Astrocyte of the cerebellum (primary cell): Measurements from ENCODE around the gene PKP4.

ENCODE experiments used
- DNase-seq: peaks from one replicate; pipeline ENCODE4 v3.0.0-alpha.2; 2011; ENCODE audit warnings: low read depth
- H3K4me3 ChIP-seq: 2 replicates; pipeline ENCODE4 v1.5.1; 2011; ENCODE audit warnings: mild to moderate bottlenecking, low read depth, low read length, moderate library complexity
- CTCF ChIP-seq: IDR thresholded peaks from 2 replicates; pipeline ENCODE4 v1.5.1; 2012; ENCODE audit warnings: low read length, low read depth, moderate library complexity, mild to moderate bottlenecking; ENCODE audit errors: missing control alignments
- in situ Hi-C: cut with HindIII; loops from 2 replicates; pipeline ENCODE4 v1.10.0; 2017; ENCODE audit warnings: low sequenced_read_pairs

The PKP4 gene

DNA sequence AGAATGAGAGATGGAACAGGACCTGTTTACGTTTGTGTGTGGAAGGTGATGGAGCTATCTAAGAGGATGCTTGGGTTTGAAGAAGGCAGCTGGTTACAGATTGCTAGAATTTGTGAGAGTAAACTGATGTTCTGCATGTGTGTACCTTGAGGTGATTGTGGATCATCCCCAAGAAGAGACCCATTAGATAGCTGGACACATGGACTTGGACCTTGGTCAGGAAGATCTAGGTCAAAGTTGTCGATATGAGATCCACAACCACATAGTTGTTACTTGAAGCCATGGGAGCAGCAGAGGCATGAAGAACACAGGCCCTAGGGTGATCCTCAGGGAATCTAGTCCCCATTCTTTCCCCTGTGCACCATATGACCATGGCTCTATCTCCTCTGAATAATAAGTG, 101.0 kb downstream of the PKP4 start:
- H3K4me3 ChIP-seq, result no peak overlapping the region
- in situ Hi-C loops, result no loop called here
- TF ChIP-seq CTCF, result no peak
- no peak for DNase-seq

DNA sequence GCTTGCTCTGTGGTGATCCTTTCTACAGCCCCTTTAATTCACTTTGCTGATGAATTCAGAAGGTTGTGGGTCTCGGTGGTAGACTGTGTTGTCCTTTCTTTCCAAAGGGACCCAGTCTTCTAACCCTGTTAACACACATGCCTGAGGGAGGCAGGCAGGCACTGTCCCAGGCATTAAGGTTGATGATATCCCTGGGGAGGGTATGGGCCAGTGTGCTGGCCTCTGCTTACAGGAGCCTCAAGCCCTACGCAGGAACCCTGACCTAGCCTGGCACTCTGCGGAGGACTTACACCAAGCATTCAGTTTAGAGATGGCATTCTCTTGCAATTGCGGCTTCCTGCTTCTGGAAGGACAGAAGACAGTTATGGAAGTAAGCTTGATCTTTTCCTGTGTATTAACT, 102.5 kb downstream of the PKP4 start:
- no peak for DNase-seq
- H3K4me3 ChIP-seq, result no peak overlapping the region
- in situ Hi-C loops, result no loop called here
- TF ChIP-seq CTCF, result no peak

DNA sequence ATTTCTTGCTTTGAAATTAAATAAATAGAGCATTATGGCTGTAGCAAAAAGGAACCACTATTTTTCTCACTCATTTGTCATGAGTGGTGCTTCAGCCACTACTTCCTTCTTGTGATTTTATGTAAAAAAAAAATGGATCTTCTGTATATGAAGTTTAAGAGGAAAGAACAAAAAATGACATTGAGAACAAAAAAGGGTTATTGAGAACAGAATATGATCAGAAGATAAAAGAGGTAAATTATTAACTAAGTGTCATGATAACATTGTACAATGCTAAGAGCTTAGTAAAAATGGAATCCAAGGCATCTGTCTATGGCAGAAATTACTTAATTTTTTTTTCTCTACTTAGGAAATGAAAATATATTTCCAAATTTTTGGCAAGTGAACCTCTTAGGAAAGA, 103.5 kb downstream of the PKP4 start:
- in situ Hi-C loops, result no loop called here
- TF ChIP-seq CTCF, result no peak
- no peak overlapping the region for H3K4me3 ChIP-seq
- DNase-seq, result no peak

DNA sequence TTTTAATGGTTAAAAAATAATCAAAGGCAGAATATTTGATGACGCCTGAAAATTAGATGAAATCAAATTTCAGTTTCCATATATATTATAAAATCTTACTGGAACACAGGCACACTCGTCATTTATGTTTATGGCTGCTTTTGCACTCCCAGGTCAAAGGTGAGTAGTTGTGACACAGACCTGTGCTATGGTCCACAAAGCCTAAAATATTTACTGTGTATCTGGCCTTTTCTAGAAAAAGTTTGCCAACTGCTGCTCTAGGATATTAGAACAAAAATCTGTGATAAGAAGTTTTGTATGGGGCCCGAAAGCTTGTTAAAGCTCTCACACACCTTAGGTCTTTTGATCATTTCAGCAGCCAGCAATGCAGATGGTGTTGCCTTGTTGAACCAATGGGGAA, 104.3 kb downstream of the PKP4 start:
- DNase-seq, result no peak
- in situ Hi-C loops, result no loop called here
- no peak for TF ChIP-seq CTCF
- no peak overlapping the region for H3K4me3 ChIP-seq

GRCh38 chr2:158567208-158567607, 110.5 kb downstream of the PKP4 start:
- no peak for TF ChIP-seq CTCF
- DNase-seq, result no peak
- in situ Hi-C loops, result no loop called here
- no peak overlapping the region for H3K4me3 ChIP-seq

GRCh38 chr2:158569284-158569683, 112.5 kb downstream of the PKP4 start:
- TF ChIP-seq CTCF, result no peak
- no peak for DNase-seq
- no peak overlapping the region for H3K4me3 ChIP-seq
- in situ Hi-C loops, result no loop called here

DNA sequence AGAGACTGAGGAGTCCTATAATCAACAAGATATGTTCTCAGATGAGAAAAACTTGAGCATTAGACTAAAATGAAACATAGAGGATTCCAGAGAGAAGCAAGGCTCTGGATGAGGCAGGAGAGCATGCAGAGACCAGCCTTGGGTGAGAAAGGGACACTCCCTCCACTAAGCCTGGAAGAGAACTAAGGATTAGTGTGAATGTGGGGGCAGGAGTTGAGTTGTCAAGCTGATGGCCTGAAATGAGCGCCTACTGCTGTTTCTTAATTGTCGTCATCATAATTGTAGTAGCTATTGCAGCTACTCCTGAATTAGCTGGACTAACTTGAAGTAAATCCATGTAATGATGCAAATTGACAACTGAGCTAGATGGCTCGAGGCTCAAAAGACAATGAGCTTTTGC, 114.1 kb downstream of the PKP4 start:
- no peak overlapping the region for H3K4me3 ChIP-seq
- in situ Hi-C loops, result no loop called here
- no peak for DNase-seq
- TF ChIP-seq CTCF, result no peak
